Esophagus muscularis mucosa (tissue), 4 donors: ENCODE results near the gene MTRF1. TPM values are rescaled to one million over a fixed set of nuclear protein-coding genes. Genes with fewer than 3 reads are reported as not detected.
"Not testable (repeated sequence)": the region's sequence is repeated elsewhere in the genome, so short reads cannot be mapped to it uniquely, and the experiment has no call there.

Experiments
- DNase-seq: peaks from one replicate; pipeline ENCODE4 v3.0.0-alpha.2; 2017; ENCODE audit errors: extremely low spot score
- H3K27ac ChIP-seq, 4 donors: fragments of 200-600 bp; sonication (generic); replicated peaks in 1 of 4; 1 replicate in 3 of 4; 2 replicates in 1 of 4; pipeline ENCODE4 v1.5.1; 2016 to 2019; ENCODE audit warnings: mild to moderate bottlenecking in 1 of 4
- H3K27me3 ChIP-seq, 4 donors: fragments of 200-600 bp; sonication (generic); one replicate each; pipeline versions ENCODE4 v1.5.1 to v1.6.0; 2016 to 2019
- H3K36me3 ChIP-seq, 4 donors: fragments of 200-600 bp; sonication (generic); one replicate each; pipeline ENCODE4 v1.5.1; 2016 to 2019
- H3K4me1 ChIP-seq, 4 donors: fragments of 200-600 bp; sonication (generic); one replicate each; pipeline ENCODE4 v1.5.1; 2016 to 2019
- H3K4me3 ChIP-seq, 4 donors: fragments of 200-600 bp; sonication (generic); 1 replicate in 2 of 4; 2 replicates in 2 of 4; pipeline ENCODE4 v1.5.1; 2016 to 2019; ENCODE audit warnings: mild to moderate bottlenecking in 4 of 4, moderate library complexity in 1 of 4
- H3K9me3 ChIP-seq, 4 donors: fragments of 200-600 bp; sonication (generic); 1 replicate in 3 of 4; 2 replicates in 1 of 4; pipeline ENCODE4 v1.5.1; 2016 to 2019
- CTCF ChIP-seq, 3 experiments: fragments of 200-600 bp in 2 of 3; fragments of 450-650 bp in 1 of 3; sonication (generic) in 2 of 3; IDR thresholded peaks; one replicate each; pipeline ENCODE4 v1.5.1; 2017 to 2019; ENCODE audit warnings: antibody characterized with exemption in 3 of 3, mild to moderate bottlenecking in 2 of 3, moderate library complexity in 1 of 3
- EP300 ChIP-seq: sonication (generic); formaldehyde crosslinking; IDR thresholded peaks from one replicate; pipeline ENCODE4 v1.6.1; 2017; ENCODE audit warnings: antibody characterized with exemption
- POLR2A ChIP-seq: fragments of 450-650 bp; IDR thresholded peaks from one replicate; pipeline ENCODE4 v1.6.1; 2017; ENCODE audit warnings: antibody characterized with exemption, moderate library complexity, mild to moderate bottlenecking, low read depth
- POLR2AphosphoS5 ChIP-seq, 2 donors: sonication (generic); formaldehyde crosslinking; IDR thresholded peaks; one replicate each; pipeline ENCODE4 v1.6.1; 2017; ENCODE audit warnings: antibody characterized with exemption in 2 of 2
- WGBS: methylation state at CpG from one replicate; pipeline ENCODE4 v1.1.5; 2018; 5-methylcytosine and 5-hydroxymethylcytosine counted together
- intact Hi-C: fragments of 100-400 bp; cut with DNase I; formaldehyde crosslinking; loops from one replicate; pipeline ENCODE4 v1.15.1; 2023
- total RNA-seq, 4 donors: library from RNA; depleted of rRNA; stranded (reverse); fragments of >200 nt; gene quantifications; one replicate each; pipeline versions ENCODE4 v1.1.0 to v1.2.1, GENCODE V29; 2016

MTRF1 gene
- total RNA-seq, 4 donors from 2014 or later: 6.4 to 18.7 (median 8.9) TPM

- WGBS: 90% methylated on average over 13 of the region's 13 CpGs
- no peaks in the 10 kb centered on the region for H3K4me1 ChIP-seq
- H3K4me3 ChIP-seq: no peak overlapping the region
- H3K9me3 ChIP-seq: no peaks in the 10 kb centered on the region
- DNase-seq: no peak
- H3K27me3 ChIP-seq: no peaks in the 10 kb centered on the region
- no peak for TF ChIP-seq EP300
- no peak for TF ChIP-seq CTCF (IDR thresholded peaks at IDR 0.05)
- TF ChIP-seq POLR2A: no peak
- no peak for TF ChIP-seq POLR2AphosphoS5 (IDR thresholded peaks at IDR 0.05)
- intact Hi-C loops: no loop called here
- H3K27ac ChIP-seq: no peak overlapping the region
- H3K36me3 ChIP-seq: no peaks in the 10 kb centered on the region
These were observed 21.3 kb upstream of the MTRF1 start for GRCh38 chr13:41284512-41285288.

- no peaks in the 10 kb centered on the region for H3K27me3 ChIP-seq
- no peak overlapping the region for H3K4me3 ChIP-seq
- no peak for TF ChIP-seq CTCF (IDR thresholded peaks at IDR 0.05)
- TF ChIP-seq POLR2AphosphoS5 (IDR thresholded peaks at IDR 0.05): no peak
- TF ChIP-seq EP300: no peak
- no peak for TF ChIP-seq POLR2A
- no peak for DNase-seq
- no peak overlapping the region for H3K27ac ChIP-seq
- WGBS: 87% methylated on average over 5 of the region's 5 CpGs
- intact Hi-C loops: no loop called here
- H3K9me3 ChIP-seq: no peaks in the 10 kb centered on the region
- H3K36me3 ChIP-seq: no peaks in the 10 kb centered on the region
- no peaks in the 10 kb centered on the region for H3K4me1 ChIP-seq
These were observed 18.8 kb upstream of the MTRF1 start for GRCh38 chr13:41282129-41282571.

GRCh38 chr13:41279156-41279555, 15.8 kb upstream of the MTRF1 start:
- H3K36me3 ChIP-seq, H3K4me1 ChIP-seq, H3K27me3 ChIP-seq, DNase-seq, H3K9me3 ChIP-seq, H3K27ac ChIP-seq, H3K4me3 ChIP-seq, intact Hi-C loops: not testable (repeated sequence)
- 61% methylated on average over 2 of the region's 2 CpGs for WGBS

- H3K4me3 ChIP-seq: no peak overlapping the region
These were observed 13.4 kb upstream of the MTRF1 start for GRCh38 chr13:41276824-41277223.

GRCh38 chr13:41274881-41275280, 11.5 kb upstream of the MTRF1 start:
- intact Hi-C loops: no loop called here
- DNase-seq: no peak
- no peaks in the 10 kb centered on the region for H3K27me3 ChIP-seq
- H3K36me3 ChIP-seq: no peaks in the 10 kb centered on the region
- no peak overlapping the region for H3K27ac ChIP-seq
- H3K4me3 ChIP-seq: no peak overlapping the region
- no peaks in the 10 kb centered on the region for H3K9me3 ChIP-seq
- WGBS: 91% methylated on average over 11 of the region's 11 CpGs
- TF ChIP-seq EP300 (no peak), POLR2AphosphoS5 (IDR thresholded peaks at IDR 0.05) (no peak), CTCF (IDR thresholded peaks at IDR 0.05) (no peak), POLR2A (no peak)
- H3K4me1 ChIP-seq: no peaks in the 10 kb centered on the region

More at GRCh38 chr13:41276824-41277223, 13.4 kb upstream of the MTRF1 start:
- DNase-seq: no peak
- H3K4me1 ChIP-seq: no peaks in the 10 kb centered on the region
- H3K27me3 ChIP-seq: no peaks in the 10 kb centered on the region
- H3K36me3 ChIP-seq: no peaks in the 10 kb centered on the region
- no peak for TF ChIP-seq EP300
- no peak for TF ChIP-seq POLR2AphosphoS5 (IDR thresholded peaks at IDR 0.05)
- no peak for TF ChIP-seq POLR2A
- intact Hi-C loops: no loop called here
- no peaks in the 10 kb centered on the region for H3K9me3 ChIP-seq
- H3K27ac ChIP-seq: no peak overlapping the region
